Measurements from ENCODE around the gene SH2D5.

DNA sequence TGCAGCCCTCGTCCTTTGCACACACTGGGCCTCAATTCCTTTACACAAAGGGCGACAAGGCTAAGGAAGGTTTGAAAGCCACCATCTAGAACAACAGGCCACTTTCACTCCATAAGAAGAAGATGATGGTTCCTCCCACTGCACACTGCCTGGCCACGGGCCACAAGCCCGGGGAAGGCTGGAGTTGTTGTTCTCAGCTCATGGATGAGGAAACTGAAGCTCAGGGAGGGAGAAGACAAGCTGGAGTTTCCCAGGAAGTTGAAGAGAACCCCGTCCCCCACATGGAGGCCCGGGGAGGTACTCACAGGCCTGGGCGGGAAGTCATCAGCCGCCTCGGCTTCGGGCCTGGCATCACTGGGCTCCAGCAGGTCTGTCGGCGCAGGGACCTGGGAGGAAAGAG lies 46.8 kb downstream of the SH2D5 start:
- TF ChIP-seq POLR2A (IDR thresholded peaks at IDR 0.05), result no peak
- TF ChIP-seq, protein P1, sequence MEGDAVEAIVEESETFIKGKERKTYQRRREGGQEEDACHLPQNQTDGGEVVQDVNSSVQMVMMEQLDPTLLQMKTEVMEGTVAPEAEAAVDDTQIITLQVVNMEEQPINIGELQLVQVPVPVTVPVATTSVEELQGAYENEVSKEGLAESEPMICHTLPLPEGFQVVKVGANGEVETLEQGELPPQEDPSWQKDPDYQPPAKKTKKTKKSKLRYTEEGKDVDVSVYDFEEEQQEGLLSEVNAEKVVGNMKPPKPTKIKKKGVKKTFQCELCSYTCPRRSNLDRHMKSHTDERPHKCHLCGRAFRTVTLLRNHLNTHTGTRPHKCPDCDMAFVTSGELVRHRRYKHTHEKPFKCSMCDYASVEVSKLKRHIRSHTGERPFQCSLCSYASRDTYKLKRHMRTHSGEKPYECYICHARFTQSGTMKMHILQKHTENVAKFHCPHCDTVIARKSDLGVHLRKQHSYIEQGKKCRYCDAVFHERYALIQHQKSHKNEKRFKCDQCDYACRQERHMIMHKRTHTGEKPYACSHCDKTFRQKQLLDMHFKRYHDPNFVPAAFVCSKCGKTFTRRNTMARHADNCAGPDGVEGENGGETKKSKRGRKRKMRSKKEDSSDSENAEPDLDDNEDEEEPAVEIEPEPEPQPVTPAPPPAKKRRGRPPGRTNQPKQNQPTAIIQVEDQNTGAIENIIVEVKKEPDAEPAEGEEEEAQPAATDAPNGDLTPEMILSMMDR (IDR thresholded peaks at IDR 0.05), result no peak
